Aorta (tissue), 5 donors: ENCODE measurements around the gene CADM1. TPM values are rescaled to one million over a fixed set of nuclear protein-coding genes. Genes with fewer than 3 reads are reported as not detected.

Experiments used
- ATAC-seq: fragments of 200-7000 bp; cut with Tn5 transposase; one replicate; pipeline ENCODE4 v1.9.1; 2022; ENCODE audit warnings: moderate library complexity; ENCODE audit not compliant: low FRiP score
- DNase-seq, 2 donors: peaks; one replicate each; pipeline ENCODE4 v3.0.0-alpha.2; 2020
- H3K27ac ChIP-seq, 2 donors: one replicate each; pipeline ENCODE4 v1.5.1; 2013; ENCODE audit warnings: low read length in 2 of 2, mild to moderate bottlenecking in 2 of 2, moderate library complexity in 2 of 2, control low read depth in 1 of 2, inconsistent platforms in 1 of 2, low read depth in 1 of 2
- H3K27me3 ChIP-seq, 2 donors: one replicate each; pipeline ENCODE4 v1.6.1; 2013; ENCODE audit warnings: control low read depth in 1 of 2, low read length in 1 of 2, mild to moderate bottlenecking in 1 of 2, moderate library complexity in 1 of 2; ENCODE audit not compliant: insufficient read depth in 2 of 2, control insufficient read depth in 1 of 2
- H3K36me3 ChIP-seq, 2 donors: one replicate each; pipeline ENCODE4 v1.6.1; 2013; ENCODE audit warnings: control low read depth in 1 of 2, low read length in 1 of 2, mild to moderate bottlenecking in 1 of 2; ENCODE audit not compliant: insufficient read depth in 2 of 2, control insufficient read depth in 1 of 2
- H3K4me1 ChIP-seq, 2 donors: one replicate each; pipeline ENCODE4 v1.6.1; 2013; ENCODE audit warnings: low read length in 2 of 2, control low read depth in 1 of 2, mild to moderate bottlenecking in 1 of 2, moderate library complexity in 1 of 2; ENCODE audit not compliant: insufficient read depth in 2 of 2, control insufficient read depth in 1 of 2
- H3K4me3 ChIP-seq, 2 donors: one replicate each; pipeline ENCODE4 v1.5.1; 2013; ENCODE audit warnings: low read length in 2 of 2, control low read depth in 1 of 2, mild to moderate bottlenecking in 1 of 2
- H3K9me3 ChIP-seq: one replicate; pipeline ENCODE4 v1.6.1; 2013; ENCODE audit warnings: mild to moderate bottlenecking, low read length; ENCODE audit not compliant: control insufficient read depth
- WGBS, 2 donors: extraction: QIAGEN DNeasy Blood & Tissue Kit; methylation state at CpG; one replicate each; pipeline ENCODE4 v1.1.7; 2013; 5-methylcytosine and 5-hydroxymethylcytosine counted together
- intact Hi-C, 2 donors: fragments of 100-400 bp; cut with DNase I; formaldehyde crosslinking; loops; one replicate each; pipeline versions ENCODE4 v1.14.2 to v1.15.0; 2022
- polyA plus RNA-seq, 2 donors: library from polyadenylated mRNA; stranded (reverse); fragments of 200-250 nt; gene quantifications; one replicate each; pipeline ENCODE4 v1.2.3, GENCODE V29; 2013
- total RNA-seq, 2 donors: library from RNA; stranded (reverse); fragmentation: NEBNext Ultra II Directional; extraction: Animal tissue kit (Norgen Biotek cat#: 25700); gene quantifications; one replicate each; pipeline ENCODE4 v1.2.1, GENCODE V29; 2021
- donor health status: healthy with polysubstance abuse.
- donor health status: Bipolar disorder and iron deficiency.
- donor health status: DM: no; HTN: no; CAD: no.
- donor health status: DM: no; HTN: no; CAD: no.
- donor health status: DM: yes; HTN: yes; CAD: no.

The CADM1 gene
- total and polyA plus RNA-seq, 4 donors = 0.26 to 9.8 (median 5.7) TPM

- no peak overlapping the region for H3K27ac ChIP-seq
- no peaks in the 10 kb centered on the region for H3K4me1 ChIP-seq
- no peaks in the 10 kb centered on the region for H3K27me3 ChIP-seq
- no peaks in the 10 kb centered on the region for H3K36me3 ChIP-seq
- ATAC-seq (no peak), DNase-seq (no peak)
- WGBS, 2 donors = 46 to 60% methylated on average over 1 of the region's 1 CpG
- peaks cover 1% of the 10 kb centered on the region for H3K9me3 ChIP-seq
- H3K4me3 ChIP-seq = no peak overlapping the region
- intact Hi-C loops = no loop called here
Observed at GRCh38 chr11:115379528-115379927, 124.7 kb downstream of the CADM1 start.

GRCh38 chr11:115378557-115378956 is 125.7 kb downstream of the CADM1 start:
- 92% methylated on average over 4 of the region's 4 CpGs for WGBS, 2 donors
- ATAC-seq (no peak), DNase-seq (no peak)
- Histone ChIP-seq H3K4me1 (no peaks in the 10 kb centered on the region), H3K27me3 (no peaks in the 10 kb centered on the region), H3K9me3 (peaks cover 1% of the 10 kb centered on the region), H3K4me3 (no peak overlapping the region), H3K36me3 (no peaks in the 10 kb centered on the region), H3K27ac (no peak overlapping the region)
- intact Hi-C loops = no loop called here

GRCh38 chr11:115377882-115378296 is 126.3 kb downstream of the CADM1 start:
- intact Hi-C loops = no loop called here
- 91 to 94% methylated on average over 4 of the region's 4 CpGs for WGBS, 2 donors
- ATAC-seq = no peak
- H3K4me3 ChIP-seq = no peak overlapping the region
- H3K4me1 ChIP-seq = no peaks in the 10 kb centered on the region
- H3K9me3 ChIP-seq = peaks cover 1% of the 10 kb centered on the region
- H3K36me3 ChIP-seq = no peaks in the 10 kb centered on the region
- H3K27me3 ChIP-seq = no peaks in the 10 kb centered on the region
- H3K27ac ChIP-seq = no peak overlapping the region
- no peak for DNase-seq

GRCh38 chr11:115368616-115369015 is 135.6 kb downstream of the CADM1 start:
- DNase-seq = no peak
- H3K27me3 ChIP-seq = no peaks in the 10 kb centered on the region

GRCh38 chr11:115366826-115367225 is 137.4 kb downstream of the CADM1 start:
- H3K4me1 ChIP-seq = no peaks in the 10 kb centered on the region

More at GRCh38 chr11:115368616-115369015, 135.6 kb downstream of the CADM1 start:
- Histone ChIP-seq H3K27ac (no peak overlapping the region), H3K36me3 (no peaks in the 10 kb centered on the region), H3K4me3 (no peak overlapping the region), H3K4me1 (no peaks in the 10 kb centered on the region), H3K9me3 (no peaks in the 10 kb centered on the region)
- intact Hi-C loops = no loop called here
- no peak for ATAC-seq

GRCh38 chr11:115365907-115366306 is 138.3 kb downstream of the CADM1 start:
- Histone ChIP-seq H3K27me3 (no peaks in the 10 kb centered on the region), H3K9me3 (no peaks in the 10 kb centered on the region), H3K4me3 (no peak overlapping the region), H3K36me3 (no peaks in the 10 kb centered on the region), H3K27ac (no peak overlapping the region), H3K4me1 (no peaks in the 10 kb centered on the region)
- DNase-seq = no peak
- 43 to 64% methylated on average over 4 of the region's 4 CpGs for WGBS, 2 donors
- intact Hi-C loops = no loop called here
- no peak for ATAC-seq

More at GRCh38 chr11:115366826-115367225, 137.4 kb downstream of the CADM1 start:
- ATAC-seq (no peak), DNase-seq (no peak)
- WGBS, 2 donors = 84 to 90% methylated on average over 5 of the region's 5 CpGs
- no peaks in the 10 kb centered on the region for H3K36me3 ChIP-seq
- no peak overlapping the region for H3K4me3 ChIP-seq
- no peak overlapping the region for H3K27ac ChIP-seq
- H3K27me3 ChIP-seq = no peaks in the 10 kb centered on the region
- H3K9me3 ChIP-seq = no peaks in the 10 kb centered on the region
- intact Hi-C loops = no loop called here

- Histone ChIP-seq H3K36me3 (no peaks in the 10 kb centered on the region), H3K4me1 (no peaks in the 10 kb centered on the region), H3K4me3 (no peak overlapping the region), H3K27me3 (no peaks in the 10 kb centered on the region), H3K27ac (no peak overlapping the region), H3K9me3 (no peaks in the 10 kb centered on the region)
- intact Hi-C loops = no loop called here
- no peak for DNase-seq
- 86 to 89% methylated on average over 3 of the region's 3 CpGs for WGBS, 2 donors
- no peak for ATAC-seq
Observed at GRCh38 chr11:115364896-115365295, 139.3 kb downstream of the CADM1 start.

GRCh38 chr11:115363921-115364320 is 140.3 kb downstream of the CADM1 start:
- no peaks in the 10 kb centered on the region for H3K9me3 ChIP-seq
- no peaks in the 10 kb centered on the region for H3K36me3 ChIP-seq
- 90 to 91% methylated on average over 3 of the region's 3 CpGs for WGBS, 2 donors
- H3K27me3 ChIP-seq = no peaks in the 10 kb centered on the region
- no peak for ATAC-seq
- DNase-seq = no peak
- H3K4me3 ChIP-seq = no peak overlapping the region
- no peak overlapping the region for H3K27ac ChIP-seq
- intact Hi-C loops = no loop called here
- no peaks in the 10 kb centered on the region for H3K4me1 ChIP-seq

GRCh38 chr11:115363426-115363825 is 140.8 kb downstream of the CADM1 start:
- H3K4me3 ChIP-seq = no peak overlapping the region
- 85 to 89% methylated on average over 2 of the region's 2 CpGs for WGBS, 2 donors
- H3K9me3 ChIP-seq = no peaks in the 10 kb centered on the region
- ATAC-seq (no peak), DNase-seq (no peak)
- no peaks in the 10 kb centered on the region for H3K36me3 ChIP-seq
- H3K27ac ChIP-seq = no peak overlapping the region
- intact Hi-C loops = no loop called here
- H3K4me1 ChIP-seq = no peaks in the 10 kb centered on the region
- no peaks in the 10 kb centered on the region for H3K27me3 ChIP-seq
